Esophagus mucosa (tissue), 1 donor: ENCODE results near the gene SELENOS. TPM values are rescaled to one million over a fixed set of nuclear protein-coding genes. Genes with fewer than 3 reads are reported as not detected.

Source experiments
- ATAC-seq: fragments of 200-7000 bp; cut with Tn5 transposase; one replicate; pipeline ENCODE4 v1.9.1; 2020
- total RNA-seq: library from RNA; stranded (reverse); gene quantifications from one replicate; pipeline ENCODE4 v1.2.4, GENCODE V29; 2023
- donor health status: DM: yes; HTN: yes; CAD: no.

Gene SELENOS, protein sequence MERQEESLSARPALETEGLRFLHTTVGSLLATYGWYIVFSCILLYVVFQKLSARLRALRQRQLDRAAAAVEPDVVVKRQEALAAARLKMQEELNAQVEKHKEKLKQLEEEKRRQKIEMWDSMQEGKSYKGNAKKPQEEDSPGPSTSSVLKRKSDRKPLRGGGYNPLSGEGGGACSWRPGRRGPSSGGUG
- 37.8 TPM for total RNA-seq

DNA sequence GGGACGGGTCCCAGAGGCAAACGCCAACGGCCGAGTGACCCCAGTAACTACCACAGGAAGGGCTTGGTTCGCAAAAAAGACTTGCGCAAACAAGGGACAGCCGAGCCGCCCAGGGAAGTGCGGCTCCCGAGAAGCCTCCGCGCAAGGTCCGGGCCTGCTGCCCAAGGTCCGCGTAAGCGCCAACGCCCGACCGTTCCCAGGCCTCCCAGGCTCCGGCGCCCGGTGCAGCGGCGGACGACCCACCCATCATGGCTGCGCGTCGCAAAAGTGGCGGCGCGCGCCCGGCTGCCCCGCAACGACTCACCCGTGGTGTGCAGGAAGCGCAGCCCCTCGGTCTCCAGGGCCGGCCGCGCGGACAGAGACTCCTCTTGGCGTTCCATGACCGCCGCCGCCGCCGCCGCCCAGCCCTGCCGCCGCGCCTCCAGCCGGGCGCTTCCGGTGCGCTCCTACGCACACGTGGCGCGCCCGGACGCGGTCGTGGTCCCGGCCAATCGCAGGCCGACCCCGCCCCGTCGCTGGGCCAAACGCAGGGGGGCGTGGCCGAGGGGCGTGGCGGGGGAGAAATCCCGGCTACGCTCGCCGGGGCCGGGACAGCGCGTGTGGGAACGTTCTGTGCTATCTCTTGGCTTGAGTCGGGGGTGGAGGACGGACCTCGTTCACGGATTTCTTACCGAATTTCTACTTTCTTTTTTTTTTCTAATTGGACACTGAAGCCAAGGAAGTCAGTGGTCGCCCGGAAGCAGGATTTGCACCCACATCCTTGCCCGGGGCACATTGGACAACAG is at the start of gene SELENOS:
TSS of gene SELENOS (minus strand) at position 448 of the 785 bp plus-strand sequence. CDS start at position 380, 68 bp downstream.
- peak; percentile 98 for ATAC-seq

DNA sequence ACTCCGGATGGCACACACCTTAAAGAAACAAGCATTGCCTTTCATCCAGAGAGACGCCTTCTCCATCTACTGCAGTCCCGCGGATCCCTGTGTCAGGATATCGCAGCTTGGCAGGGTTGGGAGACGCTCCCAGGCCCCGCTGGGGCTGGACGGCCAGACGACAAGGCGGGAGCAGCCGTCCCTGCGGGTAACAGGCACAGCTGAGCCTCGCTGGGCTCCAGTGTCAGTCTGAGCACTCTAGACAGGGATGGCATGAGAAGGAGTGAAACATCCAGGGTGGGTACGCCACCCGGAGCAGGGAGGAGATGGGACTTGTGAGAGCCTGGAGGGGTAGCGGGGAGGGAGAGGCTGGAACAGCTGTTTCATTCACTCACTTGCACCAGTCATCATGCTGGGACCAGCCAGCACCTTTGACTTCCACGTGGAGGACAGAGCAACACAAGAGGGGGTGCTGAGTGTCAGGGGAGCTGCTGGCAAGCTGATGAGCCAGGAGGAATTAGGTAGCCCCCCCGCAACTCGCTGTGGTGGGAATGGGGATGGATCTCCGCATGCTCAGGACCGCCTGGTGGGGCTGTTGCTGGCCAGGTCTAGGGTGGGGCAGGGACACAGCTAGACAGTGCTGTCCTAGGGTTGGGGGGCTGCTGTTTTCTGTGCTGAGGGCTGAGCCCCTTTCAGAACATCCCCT is 49.3 kb upstream of the SELENOS start:
- ATAC-seq: no peak

DNA sequence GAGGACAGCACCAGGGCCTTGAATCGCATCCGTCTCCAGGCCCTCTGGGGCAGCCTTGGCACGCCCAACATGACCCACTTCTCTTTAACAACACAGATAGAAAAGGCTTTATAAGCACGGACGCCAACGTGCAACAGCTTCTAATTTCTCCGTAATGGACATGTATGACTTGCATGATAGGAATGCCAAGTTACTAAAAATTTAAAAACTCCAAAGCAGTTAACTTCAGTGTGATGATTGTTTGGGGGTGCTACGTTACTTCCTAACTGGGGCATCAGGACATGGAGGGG is 48.7 kb upstream of the SELENOS start:
- no peak for ATAC-seq

DNA sequence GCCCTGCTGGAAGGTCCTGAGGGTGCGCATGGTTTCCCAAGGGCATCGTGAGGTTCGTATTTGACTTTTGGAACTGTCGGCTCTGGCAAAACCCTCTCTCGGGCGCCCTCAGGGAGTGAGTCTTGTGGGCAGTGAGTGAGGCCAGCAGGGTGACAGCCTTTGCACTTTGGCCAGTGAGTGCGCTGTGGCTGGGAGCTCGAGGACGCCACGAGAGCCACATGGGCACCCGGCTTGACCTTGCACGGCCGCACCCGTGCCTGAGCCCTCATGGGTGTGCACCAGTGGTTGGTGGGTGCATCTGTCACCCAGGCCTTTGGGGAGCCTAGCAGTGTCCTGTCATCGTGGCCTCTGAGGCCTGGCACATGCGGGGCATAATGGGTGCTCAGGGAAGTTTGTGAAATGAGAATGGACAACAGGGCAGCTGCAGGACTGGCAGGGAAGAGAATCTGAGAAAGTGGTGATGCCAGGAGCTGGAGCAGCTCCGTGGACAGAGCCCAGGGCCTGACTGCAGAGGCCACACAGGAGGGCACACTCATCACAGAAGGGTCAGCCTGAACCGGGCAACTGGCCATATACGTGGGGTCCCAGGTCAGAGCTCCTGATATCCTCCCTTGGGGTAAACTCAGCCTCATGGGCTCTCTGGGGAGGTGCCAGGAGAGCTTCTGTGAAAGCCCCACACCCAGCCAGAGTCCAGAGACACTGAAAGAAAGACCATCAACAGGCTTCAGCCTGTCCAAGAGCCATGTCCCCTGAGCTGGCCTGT is 48.2 kb upstream of the SELENOS start:
- ATAC-seq: no peak

DNA sequence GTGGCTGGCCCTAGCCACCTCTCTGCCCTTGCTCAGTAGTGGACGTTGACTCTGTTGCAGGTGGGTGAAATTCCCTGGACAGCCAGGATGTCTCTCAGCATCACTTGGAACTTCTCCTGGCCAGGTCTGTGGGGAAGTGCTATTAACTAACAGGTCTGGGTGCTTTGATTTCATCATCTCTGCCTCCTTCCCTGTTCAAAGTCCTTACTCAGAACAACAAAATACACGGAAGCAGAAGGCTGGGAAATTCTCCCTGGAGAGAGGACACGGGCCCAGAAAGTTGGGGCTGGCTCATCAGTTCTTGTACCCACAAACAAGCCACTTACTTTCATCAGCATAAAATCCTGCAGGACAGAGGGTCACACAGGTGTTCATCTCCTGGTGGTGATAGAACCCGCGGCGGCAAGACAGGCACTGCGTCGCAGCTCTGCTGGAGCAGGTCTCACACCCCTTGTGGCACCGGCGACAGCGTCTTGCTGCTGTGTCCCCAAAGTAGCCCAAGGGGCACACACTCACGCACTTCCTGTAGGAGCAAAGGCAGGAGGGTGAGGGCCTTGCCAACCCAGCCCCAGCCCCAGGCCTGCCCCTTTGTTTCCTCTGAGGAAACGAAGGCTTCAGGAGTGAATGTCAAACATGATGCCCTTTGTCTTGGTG is 47.4 kb upstream of the SELENOS start:
- ATAC-seq: peak; percentile 22

DNA sequence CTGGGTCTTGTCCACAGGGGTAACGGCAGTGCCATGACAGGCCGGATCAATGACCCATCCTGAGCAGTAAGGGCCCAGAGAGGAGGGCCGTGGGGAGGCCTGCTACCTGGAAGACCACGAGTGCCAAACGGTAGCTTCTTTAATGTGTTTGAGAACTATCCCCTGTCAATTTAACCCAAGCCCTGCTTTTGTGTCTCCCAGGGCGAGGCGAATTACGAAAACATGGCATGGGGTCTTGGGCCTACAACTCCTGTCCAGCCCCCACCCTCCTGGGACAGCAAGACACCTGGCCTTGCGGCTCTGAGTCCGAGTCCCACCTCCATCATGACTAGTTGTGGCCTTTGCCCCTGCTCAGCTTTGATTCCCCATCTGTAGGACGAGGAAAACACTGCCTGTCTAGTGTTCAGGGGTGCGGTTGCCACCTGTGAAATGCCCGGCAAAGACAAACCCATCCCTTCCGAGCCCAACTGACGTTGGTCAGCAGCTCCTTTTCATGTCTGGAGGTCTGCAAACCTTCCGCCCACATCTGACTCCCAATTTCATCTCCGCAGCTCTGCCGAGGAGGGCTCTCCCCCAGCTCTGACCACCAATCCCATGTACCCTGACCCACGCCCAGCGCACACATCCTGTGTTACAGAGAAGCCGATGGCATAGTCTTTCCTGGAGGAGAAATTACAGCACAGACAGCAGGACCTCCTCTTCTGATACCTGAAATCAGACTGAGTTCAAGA is 46.7 kb upstream of the SELENOS start:
- ATAC-seq: no peak

DNA sequence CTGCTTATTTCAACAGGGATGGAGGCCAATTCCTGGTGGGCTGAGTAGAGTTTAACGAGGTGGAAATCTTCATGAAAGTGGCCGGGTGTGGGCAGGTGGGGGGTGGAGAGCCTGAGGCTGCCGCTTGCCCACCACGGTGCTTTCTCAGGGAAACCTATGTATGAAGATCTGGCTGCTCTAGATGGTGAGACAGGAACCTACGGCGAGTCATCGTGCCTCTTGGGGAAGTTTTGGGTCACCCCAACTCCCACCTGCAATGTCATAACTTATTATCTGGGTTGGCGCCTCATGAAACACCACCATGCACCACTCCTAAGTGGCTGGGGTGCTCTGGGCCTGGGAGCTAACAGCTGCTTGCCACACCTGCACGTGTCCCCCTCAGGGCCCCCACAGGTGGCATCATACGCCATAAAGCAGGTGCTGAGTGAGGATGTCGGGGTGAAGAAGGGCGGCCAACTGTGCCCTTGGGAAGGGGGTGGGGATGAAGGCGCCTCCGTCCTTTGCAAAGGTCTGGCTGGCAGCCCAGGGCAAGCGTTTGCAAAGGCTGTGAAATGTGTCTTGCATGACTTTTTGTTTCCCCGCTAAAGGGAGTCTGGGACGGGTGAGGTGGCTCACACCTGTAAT is 45.7 kb upstream of the SELENOS start:
- ATAC-seq: no peak

DNA sequence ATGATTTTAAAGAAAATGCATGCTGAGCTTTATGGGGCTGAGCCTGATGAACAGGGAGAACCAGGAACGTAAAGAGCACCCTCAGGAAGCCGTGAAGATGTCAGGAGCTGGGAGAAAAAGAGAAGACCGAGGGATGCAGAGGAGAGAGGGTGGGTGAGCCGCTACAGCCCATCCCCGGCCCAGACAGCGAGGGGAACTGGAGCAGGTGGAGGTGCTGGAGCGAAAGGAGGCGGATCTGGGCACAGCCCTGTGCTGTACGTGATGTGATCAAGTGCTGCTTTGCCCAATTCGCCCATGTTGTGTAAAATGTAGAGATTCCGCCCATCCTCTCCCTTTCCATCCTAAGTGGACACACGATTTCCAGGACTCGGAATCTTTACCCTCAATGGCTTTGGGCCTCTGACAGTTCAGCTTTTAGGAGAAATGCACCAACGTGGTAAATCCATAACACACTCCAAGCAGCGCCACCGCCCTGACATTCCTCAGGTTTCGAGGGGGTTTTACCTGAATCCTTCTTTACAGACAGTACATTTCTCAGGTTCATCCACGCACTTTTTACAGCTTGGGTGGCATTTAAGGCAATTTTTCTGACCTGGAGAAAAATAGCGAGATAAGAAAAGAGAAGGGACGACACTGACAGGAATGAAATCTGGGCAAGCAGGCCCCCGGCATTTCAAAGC is 44.9 kb upstream of the SELENOS start:
- ATAC-seq: no peak

DNA sequence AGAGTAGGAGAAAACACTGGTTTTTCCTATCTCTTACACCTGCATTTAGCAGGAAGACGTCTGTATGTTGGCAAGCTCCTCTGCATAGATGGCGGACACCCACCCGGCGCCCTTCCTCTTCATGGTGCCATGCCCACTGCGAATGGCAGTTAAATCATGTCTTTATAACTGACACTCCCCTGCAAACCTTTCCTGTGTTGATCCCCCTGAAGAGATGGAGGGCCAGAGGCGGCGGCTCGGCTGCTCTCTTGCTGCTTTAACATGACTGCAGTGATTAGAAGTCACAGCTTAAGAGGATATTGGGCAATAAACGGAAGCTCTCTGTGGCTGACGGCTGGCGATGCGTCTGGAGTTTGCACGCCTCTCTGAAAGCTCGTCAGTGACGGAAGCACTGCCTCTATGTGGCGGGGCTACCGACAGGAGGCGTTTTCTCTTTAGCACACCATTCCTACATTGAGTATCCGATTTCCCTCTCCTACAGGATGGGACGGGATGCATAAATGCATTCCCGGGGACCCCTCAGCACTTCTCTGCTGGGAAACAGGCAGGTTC is 43.3 kb upstream of the SELENOS start:
- no peak for ATAC-seq

DNA sequence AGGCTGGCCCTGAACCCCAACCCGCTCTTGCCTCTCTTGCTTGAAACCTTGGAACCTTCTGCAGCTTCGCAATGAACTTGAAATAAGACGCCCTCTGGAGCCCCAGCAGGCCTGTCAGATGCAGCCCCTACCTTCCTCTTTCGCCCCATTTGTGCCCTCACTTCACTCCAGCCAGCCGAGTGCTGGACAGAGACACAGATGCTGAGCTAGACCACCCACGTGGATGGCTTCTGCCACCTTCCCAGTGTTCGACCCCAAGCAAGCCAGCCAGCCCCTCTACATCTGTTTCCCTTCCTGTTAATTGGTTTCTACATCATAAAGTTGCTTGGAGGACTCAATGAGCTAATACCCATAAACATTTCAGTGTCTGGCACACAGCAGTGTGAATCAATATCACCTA is 41.6 kb upstream of the SELENOS start:
- no peak for ATAC-seq

DNA sequence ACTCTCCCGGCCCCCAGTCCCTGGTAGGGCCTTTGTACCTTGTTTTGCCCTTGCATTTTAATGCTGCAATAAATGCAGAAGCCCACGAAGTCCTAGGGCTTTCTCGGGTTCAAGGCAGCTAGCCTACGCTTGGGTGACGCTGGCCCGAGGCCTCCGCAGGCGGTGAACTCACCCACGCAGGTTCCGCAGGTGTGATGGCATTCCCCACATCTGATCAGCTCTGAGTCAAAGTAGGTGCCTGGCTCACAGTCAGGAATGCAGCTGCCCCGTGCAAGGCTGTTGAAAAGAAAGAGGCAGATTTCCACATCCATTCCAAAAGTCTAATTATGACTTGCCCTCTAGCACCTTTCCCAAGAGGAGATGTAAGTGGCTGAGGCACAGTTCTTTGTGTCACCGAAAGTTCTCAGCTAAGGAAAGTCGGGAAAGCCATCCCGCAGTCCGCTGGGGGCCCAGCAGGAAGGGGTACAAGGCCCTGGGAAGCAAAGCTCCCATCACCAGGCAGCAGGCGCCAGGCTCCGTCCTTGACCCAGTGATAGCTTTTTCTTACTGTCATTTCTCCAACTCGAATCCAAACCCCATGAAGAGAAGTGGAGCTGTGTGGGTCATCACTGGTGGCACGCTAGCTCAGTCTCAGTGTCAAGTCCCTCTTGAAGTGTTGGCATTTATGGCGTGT is 41.0 kb upstream of the SELENOS start:
- ATAC-seq: peak; percentile 93

DNA sequence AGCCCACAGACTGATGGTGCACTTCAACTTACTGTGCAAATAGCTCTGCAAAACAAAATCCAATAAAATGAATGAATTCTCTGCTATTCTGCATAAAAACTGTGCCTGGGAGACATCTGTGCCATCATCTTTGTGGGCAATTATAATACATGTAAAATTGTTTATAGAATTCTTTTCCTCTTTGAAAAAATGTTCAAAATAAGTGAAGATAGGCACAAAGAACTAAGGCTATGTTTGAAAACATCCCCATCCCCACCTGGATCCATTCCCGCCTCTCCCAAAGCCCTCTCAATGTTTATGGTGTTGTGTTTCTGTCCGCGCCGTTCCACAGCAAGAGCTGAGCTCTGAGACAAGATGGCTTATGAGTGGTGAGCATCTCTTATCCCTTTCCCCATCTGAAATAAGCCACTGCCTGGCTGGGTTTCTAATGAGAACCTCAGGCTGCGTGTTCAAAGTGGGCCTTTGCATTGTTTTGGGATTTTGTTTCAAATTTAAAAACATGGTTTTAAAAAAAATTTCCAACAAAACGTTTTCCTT is 40.1 kb upstream of the SELENOS start:
- ATAC-seq: no peak

DNA sequence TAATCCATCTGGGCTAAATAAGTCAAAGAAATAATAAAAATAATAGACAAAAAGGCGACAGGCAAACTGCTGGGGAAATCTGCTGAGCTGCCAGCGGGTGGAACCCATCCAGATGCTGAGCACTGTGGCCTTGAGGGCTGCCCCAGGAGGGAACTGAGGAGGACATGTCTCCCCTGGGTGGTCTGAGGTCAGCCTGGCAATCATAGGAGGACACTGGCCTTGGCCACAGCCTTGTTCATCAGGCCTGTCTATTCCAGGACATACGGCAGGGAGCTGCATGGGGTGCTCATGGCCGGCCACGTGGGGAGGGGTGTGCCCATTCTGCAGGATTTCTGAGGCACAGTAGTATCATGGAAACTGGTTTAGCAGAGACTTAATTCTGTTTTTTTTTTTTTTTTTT is 39.2 kb upstream of the SELENOS start:
- peak; percentile 72 for ATAC-seq

DNA sequence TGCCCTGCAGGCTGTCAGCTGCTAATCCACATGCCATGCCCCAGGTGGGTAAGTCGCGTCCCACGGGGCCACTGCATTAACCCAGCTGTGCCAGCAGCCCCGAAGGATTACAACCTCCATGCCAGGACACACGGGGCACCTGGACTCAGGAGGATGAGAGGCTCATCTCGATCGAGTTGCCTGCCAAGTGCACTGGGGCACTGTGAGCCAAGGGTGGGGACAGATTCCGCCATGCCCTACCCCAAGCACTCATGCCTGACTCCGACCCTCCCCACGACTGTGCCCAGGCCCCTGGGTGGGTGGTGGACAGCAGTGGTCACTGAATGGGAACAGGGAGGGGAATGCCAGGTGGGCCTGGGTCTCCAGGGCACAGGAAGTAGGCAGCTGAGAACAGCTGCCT is 38.5 kb upstream of the SELENOS start:
- no peak for ATAC-seq

DNA sequence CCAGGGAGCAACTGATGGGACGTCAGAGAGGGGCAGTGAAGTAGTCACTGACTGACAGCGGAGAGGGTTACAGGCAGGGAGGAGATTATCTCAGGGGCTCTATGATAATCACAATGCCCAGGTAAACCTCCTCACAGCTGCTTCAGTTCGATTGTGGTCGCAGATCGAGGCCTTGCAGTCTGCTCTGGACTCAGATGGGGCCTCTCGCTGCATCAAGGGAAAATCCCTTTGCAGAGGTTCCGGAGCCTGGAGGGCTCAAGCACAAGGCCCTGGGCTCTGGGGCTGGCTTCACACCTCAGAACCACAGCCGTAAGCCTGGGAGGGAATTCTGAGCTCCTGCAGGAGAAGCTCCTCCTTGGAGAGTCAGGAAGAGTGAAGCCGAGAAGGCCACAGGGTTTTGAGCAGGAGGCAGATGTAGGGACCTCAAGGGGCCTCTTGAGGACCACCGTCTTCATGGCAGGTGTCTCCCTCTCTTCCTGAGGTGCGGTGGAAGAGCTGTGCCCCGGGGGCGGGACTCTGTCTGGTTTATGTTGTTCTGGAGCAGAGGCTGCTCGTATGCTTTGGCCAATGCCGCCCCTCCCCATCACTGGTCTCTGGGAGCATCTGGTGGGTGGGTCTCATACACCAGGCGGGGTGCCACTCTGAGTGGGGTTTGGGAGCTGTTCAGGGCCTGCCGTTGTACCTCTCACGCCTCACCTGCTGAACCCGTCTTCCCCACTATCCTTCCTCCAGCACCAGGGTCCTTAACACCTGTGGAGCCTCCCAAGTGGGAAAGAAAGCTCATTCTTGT is 37.2 kb upstream of the SELENOS start:
- no peak for ATAC-seq

DNA sequence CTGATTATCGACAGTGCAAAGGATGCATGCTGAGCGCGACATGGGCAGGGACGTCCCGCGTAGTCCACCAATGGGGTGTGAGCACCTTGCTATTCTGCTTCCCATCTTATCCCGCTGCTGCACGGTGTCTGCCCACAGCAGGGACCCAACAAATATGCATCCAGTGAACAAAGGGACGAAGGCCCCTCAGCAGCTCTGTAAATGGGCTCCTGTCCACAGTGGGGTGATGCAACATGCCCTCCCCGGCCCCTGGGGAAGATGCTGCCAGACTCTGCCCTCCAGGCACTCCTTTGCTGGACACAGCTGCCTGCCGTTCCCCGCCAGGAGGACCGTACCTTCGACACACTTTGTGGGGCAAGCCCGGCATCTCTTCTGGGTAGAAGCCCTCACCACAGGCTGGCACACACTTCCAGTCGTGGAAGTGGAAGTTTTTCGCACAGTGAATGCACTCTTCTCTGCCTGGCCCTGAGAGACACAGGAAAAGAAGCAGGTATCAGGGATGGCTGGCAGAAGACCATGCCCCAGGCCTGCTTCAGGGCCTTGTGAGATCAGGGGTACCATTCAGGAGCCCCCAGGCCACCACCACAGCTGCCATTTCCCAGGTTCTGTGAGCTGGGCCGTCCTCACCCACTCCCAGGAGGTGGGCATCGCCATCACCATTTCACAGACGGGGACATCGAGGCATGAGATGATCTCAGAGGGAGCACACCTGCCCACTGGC is 35.9 kb upstream of the SELENOS start:
- ATAC-seq: no peak

DNA sequence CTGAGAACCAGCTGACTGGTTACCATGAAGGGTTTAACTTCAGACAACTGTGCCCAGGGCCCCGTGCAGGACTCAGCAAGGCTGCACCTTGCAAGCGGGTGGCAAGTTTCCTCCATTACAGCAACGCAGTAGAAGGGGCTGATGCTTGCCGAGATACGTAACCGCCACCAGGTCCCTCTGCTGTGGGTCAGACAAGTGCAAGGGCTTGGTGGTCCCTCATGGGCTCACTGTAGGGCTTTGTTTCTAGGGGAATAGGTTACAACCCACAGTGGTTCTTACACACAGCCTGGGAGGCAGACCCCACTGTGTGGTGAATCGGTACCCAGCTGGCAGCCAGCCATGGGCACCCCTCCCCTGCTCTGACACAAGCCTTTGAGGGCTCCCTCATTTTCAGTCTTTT is 33.2 kb upstream of the SELENOS start:
- no peak for ATAC-seq

DNA sequence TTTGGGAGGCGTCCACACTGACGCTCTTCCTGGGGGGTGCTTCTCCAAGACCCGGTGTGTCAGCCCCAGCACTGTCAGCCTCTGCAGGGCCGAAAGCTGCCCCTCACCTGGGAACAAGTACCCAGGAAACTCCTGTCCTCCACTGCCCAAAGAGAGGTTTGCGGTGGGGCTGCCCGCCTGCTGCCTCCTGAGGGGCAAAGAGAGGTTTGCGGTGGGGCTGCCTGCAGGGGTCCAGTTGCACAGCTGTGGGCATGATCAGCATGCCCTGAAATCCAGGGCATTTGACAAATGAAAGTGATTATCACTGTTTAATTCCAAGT is 32.8 kb upstream of the SELENOS start:
- no peak for ATAC-seq
